ENCODE measurements around the gene OR11A1.

OR11A1 gene

DNA sequence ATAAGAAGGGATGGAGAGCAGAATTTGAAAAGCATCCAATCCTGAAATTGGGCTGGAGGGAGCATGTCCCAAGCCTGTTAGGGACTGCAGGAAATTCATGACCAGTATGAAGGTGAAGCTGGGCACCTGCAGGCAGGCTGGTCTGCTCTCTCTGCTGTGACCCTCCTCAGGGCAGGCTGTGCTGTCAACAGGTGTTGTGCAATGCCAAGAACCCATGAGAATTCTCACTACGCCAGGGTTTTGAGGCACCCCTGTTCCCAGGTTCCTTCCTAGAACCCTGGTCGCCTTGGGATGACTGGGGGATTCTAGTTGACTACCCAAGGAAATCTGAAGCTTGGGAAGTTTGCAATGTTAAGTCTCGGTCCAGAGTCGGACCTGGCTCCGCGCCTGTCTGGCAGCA is 44.2 kb upstream of the OR11A1 start:
- no peaks in the 10 kb centered on the region for H3K4me1 ChIP-seq (ENCODE audit: control insufficient read depth, low read depth, low read length)
- H3K4ac ChIP-seq (ENCODE audit: low read depth, low read length): no peak overlapping the region
- no peak for DNase-seq
- no peak overlapping the region for H4K5ac ChIP-seq (ENCODE audit: low read length)
- H3K4me3 ChIP-seq (ENCODE audit: low read length): no peak overlapping the region
- H3K9ac ChIP-seq (ENCODE audit: low read length): no peak overlapping the region
- no peaks in the 10 kb centered on the region for H3K27me3 ChIP-seq (ENCODE audit: insufficient read depth, low read length, poor library complexity)
- H2BK15ac ChIP-seq (replicated peaks; ENCODE audit: low read depth): no peak overlapping the region
- no peak overlapping the region for H3K23ac ChIP-seq (ENCODE audit: low read length)
- no peaks in the 10 kb centered on the region for H3K79me1 ChIP-seq (ENCODE audit: low read length)
- no peak overlapping the region for H3K18ac ChIP-seq (ENCODE audit: low read length)
- H3K56ac ChIP-seq (ENCODE audit: low read length): no peak overlapping the region
- no peaks in the 10 kb centered on the region for H3K79me2 ChIP-seq (ENCODE audit: control insufficient read depth, insufficient read depth, low read length)
- no peak overlapping the region for H2BK120ac ChIP-seq (ENCODE audit: low read depth, low read length)
- H3K27ac ChIP-seq (ENCODE audit: low read depth, low read length): no peak overlapping the region
- no peak overlapping the region for H3K4me2 ChIP-seq (ENCODE audit: low read length)
- no peak overlapping the region for H2AK5ac ChIP-seq (ENCODE audit: low read length)
- H4K8ac ChIP-seq (ENCODE audit: low read depth, low read length): no peak overlapping the region
- no CpG with 5 or more reads among the region's 6 CpGs for WGBS (ENCODE audit: extremely low coverage, insufficient coverage, low lambda C conversion rate)
- no peak overlapping the region for H2BK5ac ChIP-seq (ENCODE audit: low read length)
- no peaks in the 10 kb centered on the region for H3K36me3 ChIP-seq (ENCODE audit: control insufficient read depth, insufficient read depth, low read length)

DNA sequence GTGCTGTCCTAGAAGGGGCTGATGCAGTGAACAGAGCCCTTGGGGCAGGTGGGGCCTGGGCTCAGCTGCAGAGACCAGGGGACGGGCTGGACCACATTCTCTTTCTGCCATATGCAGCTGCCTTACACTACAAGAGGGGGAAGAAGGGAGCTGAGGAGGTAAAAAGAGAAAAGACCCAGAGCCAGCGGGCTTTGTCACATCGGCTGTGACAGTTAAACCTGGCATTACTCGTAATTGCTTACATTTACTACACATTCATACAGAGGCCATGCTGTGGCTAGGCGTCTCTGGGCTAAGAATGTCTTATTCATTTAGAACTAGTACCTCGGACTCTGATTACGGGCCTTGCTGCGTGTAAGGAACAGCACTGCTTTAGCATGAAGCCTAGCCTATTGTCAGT is 43.7 kb upstream of the OR11A1 start:
- WGBS (ENCODE audit: extremely low coverage, insufficient coverage, low lambda C conversion rate): no CpG with 5 or more reads among the region's 8 CpGs

DNA sequence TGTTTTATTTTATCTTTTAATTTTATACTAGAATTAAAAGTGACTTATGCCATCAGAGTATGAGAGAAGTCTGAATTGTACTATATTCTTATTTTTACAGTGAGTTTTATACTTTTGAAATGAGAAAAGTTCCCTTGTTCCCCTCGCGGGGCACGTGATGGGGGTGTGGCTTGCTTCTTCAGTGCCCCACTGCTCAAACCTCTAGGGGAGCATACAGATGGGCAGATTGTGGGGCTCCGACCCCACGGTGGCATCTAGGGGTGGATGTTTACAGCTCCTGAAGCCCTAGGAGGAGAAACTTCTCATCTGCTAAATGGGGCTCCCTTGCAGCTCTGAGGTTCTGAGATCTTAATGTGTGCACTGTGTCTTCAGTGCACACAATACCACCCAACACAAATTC is 42.8 kb upstream of the OR11A1 start:
- no peak overlapping the region for H3K27ac ChIP-seq (ENCODE audit: low read depth, low read length)
- no peaks in the 10 kb centered on the region for H3K79me1 ChIP-seq (ENCODE audit: low read length)
- H3K4ac ChIP-seq (ENCODE audit: low read depth, low read length): no peak overlapping the region
- no CpG with 5 or more reads among the region's 5 CpGs for WGBS (ENCODE audit: extremely low coverage, insufficient coverage, low lambda C conversion rate)
- no peak for DNase-seq
- H3K36me3 ChIP-seq (ENCODE audit: control insufficient read depth, insufficient read depth, low read length): no peaks in the 10 kb centered on the region
- no peaks in the 10 kb centered on the region for H3K27me3 ChIP-seq (ENCODE audit: insufficient read depth, low read length, poor library complexity)
- no peak overlapping the region for H2AK5ac ChIP-seq (ENCODE audit: low read length)
- H3K4me2 ChIP-seq (ENCODE audit: low read length): no peak overlapping the region
- no peak overlapping the region for H2BK5ac ChIP-seq (ENCODE audit: low read length)
- no peak overlapping the region for H3K4me3 ChIP-seq (ENCODE audit: low read length)
- no peak overlapping the region for H3K9ac ChIP-seq (ENCODE audit: low read length)
- no peak overlapping the region for H4K8ac ChIP-seq (ENCODE audit: low read depth, low read length)
- H3K79me2 ChIP-seq (ENCODE audit: control insufficient read depth, insufficient read depth, low read length): no peaks in the 10 kb centered on the region
- no peak overlapping the region for H2BK15ac ChIP-seq (replicated peaks; ENCODE audit: low read depth)
- no peak overlapping the region for H4K5ac ChIP-seq (ENCODE audit: low read length)
- no peak overlapping the region for H2BK120ac ChIP-seq (ENCODE audit: low read depth, low read length)
- H3K56ac ChIP-seq (ENCODE audit: low read length): no peak overlapping the region
- no peak overlapping the region for H3K23ac ChIP-seq (ENCODE audit: low read length)
- no peak overlapping the region for H3K18ac ChIP-seq (ENCODE audit: low read length)
- H3K4me1 ChIP-seq (ENCODE audit: control insufficient read depth, low read depth, low read length): no peaks in the 10 kb centered on the region

More for the DNA sequence above, 43.7 kb upstream of the OR11A1 start:
- Histone ChIP-seq H3K79me1 (ENCODE audit: low read length) (no peaks in the 10 kb centered on the region), H2BK120ac (ENCODE audit: low read depth, low read length) (no peak overlapping the region), H3K27me3 (ENCODE audit: insufficient read depth, low read length, poor library complexity) (no peaks in the 10 kb centered on the region), H3K79me2 (ENCODE audit: control insufficient read depth, insufficient read depth, low read length) (no peaks in the 10 kb centered on the region), H3K23ac (ENCODE audit: low read length) (no peak overlapping the region), H2BK15ac (replicated peaks; ENCODE audit: low read depth) (no peak overlapping the region), H3K4me3 (ENCODE audit: low read length) (no peak overlapping the region), H3K18ac (ENCODE audit: low read length) (no peak overlapping the region), H2BK5ac (ENCODE audit: low read length) (no peak overlapping the region), H3K9ac (ENCODE audit: low read length) (no peak overlapping the region), H3K27ac (ENCODE audit: low read depth, low read length) (no peak overlapping the region), H3K4ac (ENCODE audit: low read depth, low read length) (no peak overlapping the region), H3K56ac (ENCODE audit: low read length) (no peak overlapping the region), H3K4me1 (ENCODE audit: control insufficient read depth, low read depth, low read length) (no peaks in the 10 kb centered on the region), H3K36me3 (ENCODE audit: control insufficient read depth, insufficient read depth, low read length) (no peaks in the 10 kb centered on the region), H4K5ac (ENCODE audit: low read length) (no peak overlapping the region), H4K8ac (ENCODE audit: low read depth, low read length) (no peak overlapping the region), H3K4me2 (ENCODE audit: low read length) (no peak overlapping the region), H2AK5ac (ENCODE audit: low read length) (no peak overlapping the region)
- no peak for DNase-seq

DNA sequence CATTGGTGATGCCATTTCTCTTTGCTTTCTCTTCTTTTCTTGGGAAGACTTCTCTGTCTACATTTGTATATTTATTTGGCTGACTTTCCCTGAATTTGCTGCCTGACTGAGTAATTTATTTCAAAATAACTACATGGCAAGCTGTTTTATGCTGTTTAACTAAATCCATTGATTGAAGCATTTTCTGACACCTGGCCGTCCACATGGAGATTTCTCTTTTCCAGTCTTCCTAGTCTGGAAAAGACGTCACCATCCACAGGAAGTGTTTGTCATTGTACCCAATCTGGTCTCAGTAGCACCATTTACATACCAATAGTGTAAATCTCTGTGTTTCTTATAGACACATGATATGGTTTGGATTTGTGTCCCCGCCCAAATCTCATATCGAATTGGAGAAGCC is 40.1 kb upstream of the OR11A1 start:
- H3K79me2 ChIP-seq (ENCODE audit: control insufficient read depth, insufficient read depth, low read length): no peaks in the 10 kb centered on the region
- no peak overlapping the region for H2AK5ac ChIP-seq (ENCODE audit: low read length)
- no peak overlapping the region for H3K4me2 ChIP-seq (ENCODE audit: low read length)
- no peak overlapping the region for H3K4ac ChIP-seq (ENCODE audit: low read depth, low read length)
- H3K27me3 ChIP-seq (ENCODE audit: insufficient read depth, low read length, poor library complexity): no peaks in the 10 kb centered on the region
- H2BK15ac ChIP-seq (replicated peaks; ENCODE audit: low read depth): no peak overlapping the region
- WGBS (ENCODE audit: extremely low coverage, insufficient coverage, low lambda C conversion rate): no CpG with 5 or more reads among the region's 4 CpGs
- H4K8ac ChIP-seq (ENCODE audit: low read depth, low read length): no peak overlapping the region
- H3K9ac ChIP-seq (ENCODE audit: low read length): no peak overlapping the region
- no peak overlapping the region for H3K27ac ChIP-seq (ENCODE audit: low read depth, low read length)
- no peak overlapping the region for H4K5ac ChIP-seq (ENCODE audit: low read length)
- H3K4me3 ChIP-seq (ENCODE audit: low read length): no peak overlapping the region
- no peak overlapping the region for H2BK120ac ChIP-seq (ENCODE audit: low read depth, low read length)
- H3K36me3 ChIP-seq (ENCODE audit: control insufficient read depth, insufficient read depth, low read length): no peaks in the 10 kb centered on the region
- no peak overlapping the region for H3K23ac ChIP-seq (ENCODE audit: low read length)
- H3K79me1 ChIP-seq (ENCODE audit: low read length): no peaks in the 10 kb centered on the region
- H2BK5ac ChIP-seq (ENCODE audit: low read length): no peak overlapping the region
- no peak overlapping the region for H3K18ac ChIP-seq (ENCODE audit: low read length)
- DNase-seq: no peak
- no peak overlapping the region for H3K56ac ChIP-seq (ENCODE audit: low read length)
- no peaks in the 10 kb centered on the region for H3K4me1 ChIP-seq (ENCODE audit: control insufficient read depth, low read depth, low read length)

DNA sequence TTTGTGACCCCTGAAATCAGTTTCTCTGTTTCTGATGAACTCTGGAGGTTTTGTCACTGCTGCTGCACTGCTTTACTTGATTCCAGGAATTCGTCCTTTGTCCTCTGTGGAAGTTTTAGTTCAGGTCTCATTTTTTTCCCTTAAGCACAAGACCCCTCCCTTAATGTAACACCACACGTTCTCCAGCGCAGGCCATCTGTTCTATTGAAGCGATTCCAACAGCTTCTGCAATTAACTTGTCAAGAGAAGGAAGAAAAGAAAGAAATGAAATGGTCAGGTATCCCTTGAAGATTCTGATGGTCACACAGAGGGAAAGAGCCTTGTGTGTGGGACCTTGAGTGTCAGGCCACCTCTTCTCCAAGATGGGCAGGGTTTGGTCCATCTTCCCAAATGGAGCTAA is 38.7 kb upstream of the OR11A1 start:
- no peak overlapping the region for H3K27ac ChIP-seq (ENCODE audit: low read depth, low read length)
- H3K4me3 ChIP-seq (ENCODE audit: low read length): no peak overlapping the region
- no peak overlapping the region for H3K18ac ChIP-seq (ENCODE audit: low read length)
- H3K79me2 ChIP-seq (ENCODE audit: control insufficient read depth, insufficient read depth, low read length): no peaks in the 10 kb centered on the region
- H2BK5ac ChIP-seq (ENCODE audit: low read length): no peak overlapping the region
- H4K5ac ChIP-seq (ENCODE audit: low read length): no peak overlapping the region
- no peak overlapping the region for H2AK5ac ChIP-seq (ENCODE audit: low read length)
- no peaks in the 10 kb centered on the region for H3K27me3 ChIP-seq (ENCODE audit: insufficient read depth, low read length, poor library complexity)
- no peak overlapping the region for H3K23ac ChIP-seq (ENCODE audit: low read length)
- no peak overlapping the region for H2BK120ac ChIP-seq (ENCODE audit: low read depth, low read length)
- H3K56ac ChIP-seq (ENCODE audit: low read length): no peak overlapping the region
- H3K36me3 ChIP-seq (ENCODE audit: control insufficient read depth, insufficient read depth, low read length): no peaks in the 10 kb centered on the region
- no peak for DNase-seq
- H3K4ac ChIP-seq (ENCODE audit: low read depth, low read length): no peak overlapping the region
- no peak overlapping the region for H2BK15ac ChIP-seq (replicated peaks; ENCODE audit: low read depth)
- H3K4me2 ChIP-seq (ENCODE audit: low read length): no peak overlapping the region
- no peak overlapping the region for H3K9ac ChIP-seq (ENCODE audit: low read length)
- no peaks in the 10 kb centered on the region for H3K4me1 ChIP-seq (ENCODE audit: control insufficient read depth, low read depth, low read length)
- no peak overlapping the region for H4K8ac ChIP-seq (ENCODE audit: low read depth, low read length)
- H3K79me1 ChIP-seq (ENCODE audit: low read length): no peaks in the 10 kb centered on the region
- WGBS (ENCODE audit: extremely low coverage, insufficient coverage, low lambda C conversion rate): no CpG with 5 or more reads among the region's 4 CpGs

DNA sequence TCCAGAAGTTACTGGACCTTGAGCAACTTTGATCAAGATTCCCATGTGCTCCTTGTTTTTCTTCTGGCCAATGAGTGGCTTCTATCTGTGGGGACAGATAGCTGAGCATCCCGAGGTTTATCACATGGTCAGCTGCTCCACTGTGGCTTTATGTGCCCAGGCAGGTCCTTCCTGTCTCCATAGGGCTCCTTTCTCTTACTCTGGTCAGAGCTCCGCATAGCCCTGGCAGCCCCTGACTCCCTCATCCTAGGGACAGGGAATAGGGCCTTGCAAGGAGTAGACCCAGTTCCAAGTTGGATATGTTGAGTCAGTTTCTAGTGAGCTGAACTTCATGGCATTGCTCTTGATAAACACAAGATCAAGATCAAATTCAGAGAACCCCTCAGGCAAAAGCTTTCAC is 37.3 kb upstream of the OR11A1 start:
- Histone ChIP-seq H3K4me2 (ENCODE audit: low read length) (no peak overlapping the region), H3K18ac (ENCODE audit: low read length) (no peak overlapping the region), H3K9ac (ENCODE audit: low read length) (no peak overlapping the region), H3K56ac (ENCODE audit: low read length) (no peak overlapping the region), H3K27me3 (ENCODE audit: insufficient read depth, low read length, poor library complexity) (no peaks in the 10 kb centered on the region), H4K8ac (ENCODE audit: low read depth, low read length) (no peak overlapping the region), H3K23ac (ENCODE audit: low read length) (no peak overlapping the region), H3K4me1 (ENCODE audit: control insufficient read depth, low read depth, low read length) (no peaks in the 10 kb centered on the region), H2AK5ac (ENCODE audit: low read length) (no peak overlapping the region), H3K4me3 (ENCODE audit: low read length) (no peak overlapping the region), H2BK15ac (replicated peaks; ENCODE audit: low read depth) (no peak overlapping the region), H3K79me2 (ENCODE audit: control insufficient read depth, insufficient read depth, low read length) (no peaks in the 10 kb centered on the region), H3K4ac (ENCODE audit: low read depth, low read length) (no peak overlapping the region), H2BK120ac (ENCODE audit: low read depth, low read length) (no peak overlapping the region), H4K5ac (ENCODE audit: low read length) (no peak overlapping the region), H3K27ac (ENCODE audit: low read depth, low read length) (no peak overlapping the region), H2BK5ac (ENCODE audit: low read length) (no peak overlapping the region), H3K36me3 (ENCODE audit: control insufficient read depth, insufficient read depth, low read length) (no peaks in the 10 kb centered on the region), H3K79me1 (ENCODE audit: low read length) (no peaks in the 10 kb centered on the region)
- no peak for DNase-seq
- WGBS (ENCODE audit: extremely low coverage, insufficient coverage, low lambda C conversion rate): no CpG with 5 or more reads among the region's 2 CpGs
